Hepatocyte (in vitro differentiated cells): ENCODE data around the gene METTL25B.

Source experiments
- CTCF ChIP-seq: fragments of 200-600 bp; sonication (generic); IDR thresholded peaks from 2 replicates; pipeline ENCODE4 v1.5.1; 2016; ENCODE audit warnings: antibody characterized with exemption, mild to moderate bottlenecking; ENCODE audit not compliant: poor library complexity
- EZH2phosphoT487 ChIP-seq: fragments of 200-600 bp; sonication (generic); IDR thresholded peaks from one replicate; pipeline ENCODE4 v1.6.1; 2018; ENCODE audit warnings: antibody characterized with exemption, mild to moderate bottlenecking, low read depth, moderate library complexity; ENCODE audit not compliant: unreplicated experiment, severe bottlenecking

- TF ChIP-seq CTCF (no peak), EZH2phosphoT487 (no peak)
Measured at GRCh38 chr1:156727926-156728598, at the start of gene METTL25B.
